IPS-20b (cell line): ENCODE results near the gene TTC33.
"Not testable (repeated sequence)": the region's sequence is repeated elsewhere in the genome, so short reads cannot be mapped to it uniquely, and the experiment has no call there.

Experiments used
- H3K27ac ChIP-seq: one replicate; pipeline ENCODE4 v1.5.1; 2013; ENCODE audit warnings: low read length
- H3K27me3 ChIP-seq: 2 replicates; pipeline ENCODE4 v1.6.1; 2013; ENCODE audit warnings: mild to moderate bottlenecking, low read length, inconsistent platforms; ENCODE audit not compliant: insufficient read depth
- H3K36me3 ChIP-seq: 2 replicates; pipeline ENCODE4 v1.6.1; 2013; ENCODE audit warnings: low read depth, mild to moderate bottlenecking, inconsistent platforms, low read length, moderate library complexity; ENCODE audit not compliant: insufficient read depth
- H3K4me1 ChIP-seq: 2 replicates; pipeline ENCODE4 v1.6.1; 2013; ENCODE audit warnings: mild to moderate bottlenecking, control low read depth, inconsistent platforms, low read length, moderate library complexity; ENCODE audit not compliant: insufficient read depth
- H3K4me3 ChIP-seq: 2 replicates; pipeline ENCODE4 v1.5.1; 2013; ENCODE audit warnings: mild to moderate bottlenecking, low read length, inconsistent platforms
- H3K9ac ChIP-seq: 2 replicates; pipeline ENCODE4 v1.6.1; 2013; ENCODE audit warnings: low read depth, mild to moderate bottlenecking, inconsistent platforms, low read length, moderate library complexity
- H3K9me3 ChIP-seq: 2 replicates; pipeline ENCODE4 v1.6.1; 2013; ENCODE audit warnings: mild to moderate bottlenecking, low read depth, low read length, inconsistent platforms; ENCODE audit not compliant: insufficient read depth

The TTC33 gene

DNA sequence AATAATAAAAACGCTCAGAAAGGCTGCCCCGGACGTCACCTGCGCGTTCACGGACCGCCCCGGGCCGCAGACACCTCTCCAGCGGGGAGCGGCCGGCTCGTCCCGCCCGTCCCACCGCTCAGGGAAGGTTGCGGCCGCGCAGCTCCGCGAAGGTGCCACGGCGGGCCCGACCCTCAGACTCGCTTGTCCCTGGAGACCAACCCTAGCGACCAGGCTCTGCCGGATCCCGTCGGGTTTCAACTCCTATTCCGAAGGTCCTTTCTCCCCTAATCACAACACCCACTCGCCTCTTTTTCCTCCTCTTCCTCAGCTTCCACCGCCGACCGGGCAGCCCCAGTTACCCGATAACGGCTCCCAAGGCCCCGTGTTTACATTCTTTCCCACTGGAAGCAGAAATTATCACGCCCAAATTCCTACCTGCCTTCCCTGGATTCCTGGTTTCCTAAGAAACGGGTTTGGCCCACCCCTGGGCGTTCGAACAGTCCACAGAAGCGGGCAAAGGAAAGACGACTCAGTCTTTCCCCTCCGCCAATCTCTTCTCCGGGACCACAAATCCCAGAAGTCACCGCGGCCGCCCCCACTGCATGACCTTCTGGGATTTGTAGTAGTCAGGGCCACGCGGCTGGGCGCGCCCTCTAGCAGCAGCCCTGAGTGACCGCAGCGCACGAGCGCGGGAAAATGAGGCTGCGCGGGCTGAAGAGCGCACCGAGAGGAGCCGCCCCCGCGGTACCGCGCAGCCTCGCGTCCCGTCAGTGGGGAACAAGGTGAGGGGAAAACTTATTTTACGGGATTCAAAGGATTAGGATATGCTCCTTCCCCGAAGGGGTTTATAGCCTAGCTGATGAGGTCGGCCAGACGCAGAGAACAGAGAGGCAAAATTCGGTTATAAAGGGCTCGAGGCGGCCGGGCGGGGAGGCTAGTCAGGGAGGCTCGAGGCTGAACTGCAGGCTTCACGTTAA lies at the start of gene TTC33:
Gene TTC33, minus strand, starts transcription at position 555 of the 959 bp plus-strand sequence. CDS start 8,943 bp downstream, outside the sequence.
- no peaks in the 10 kb centered on the region for H3K9me3 ChIP-seq
- H3K27me3 ChIP-seq, result no peaks in the 10 kb centered on the region
- peak within 1 kb of the TSS; percentile 90 for H3K9ac ChIP-seq
- peak within 1 kb of the TSS; percentile 61 for H3K27ac ChIP-seq
- H3K4me1 ChIP-seq, result 0 out of 2 replicates have a peak, but pooled peaks cover 6% of the 10 kb centered on the region
- H3K4me3 ChIP-seq, result peak within 1 kb of the TSS; percentile 92
- no peaks in the 10 kb centered on the region; the same call in 1 of the 2 replicates for H3K36me3 ChIP-seq

DNA sequence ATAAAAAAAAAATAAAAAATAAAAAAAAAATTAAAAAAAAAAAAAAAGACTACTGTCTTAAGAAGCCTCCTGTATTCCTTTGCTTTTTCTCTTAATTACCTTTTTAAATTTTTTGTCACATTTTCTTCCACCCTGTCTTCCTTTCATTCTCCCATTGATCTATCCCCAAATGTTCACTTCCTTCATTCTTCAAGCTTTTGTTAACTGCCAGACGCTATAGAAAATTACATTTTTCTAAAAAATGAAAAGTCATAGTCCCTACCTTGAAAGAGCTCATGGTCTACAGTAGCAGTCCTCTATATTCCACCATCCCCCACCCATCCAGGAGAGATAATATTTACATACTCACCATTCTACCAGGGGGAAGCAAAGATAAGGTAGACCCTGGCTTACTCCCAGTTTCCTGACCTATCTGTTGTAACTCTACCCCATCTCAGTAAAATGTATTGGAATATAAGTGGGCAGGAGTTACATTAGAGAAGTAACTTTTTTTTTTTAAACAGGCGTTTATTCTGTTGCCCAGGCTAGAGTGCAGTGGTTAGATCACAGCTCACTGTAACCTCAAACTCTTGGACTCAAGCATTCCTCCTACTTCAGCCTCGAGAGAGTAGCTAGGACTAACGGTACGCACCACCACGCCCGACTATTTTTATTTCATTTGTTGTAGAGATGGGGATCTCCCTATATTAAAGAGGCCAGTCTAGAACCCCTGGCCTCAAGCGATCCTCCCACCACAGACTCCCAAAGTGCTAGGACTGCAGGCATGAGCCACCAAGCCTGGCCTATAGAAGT lies 46.2 kb upstream of the TTC33 start:
- H3K36me3 ChIP-seq, result no peaks in the 10 kb centered on the region
- H3K9me3 ChIP-seq, result no peaks in the 10 kb centered on the region
- no peak overlapping the region for H3K9ac ChIP-seq
- peaks cover 5% of the 10 kb centered on the region; the same call in 1 of the 2 replicates for H3K4me1 ChIP-seq
- H3K27me3 ChIP-seq, result no peaks in the 10 kb centered on the region
- H3K27ac ChIP-seq, result no peak overlapping the region
- no peak overlapping the region for H3K4me3 ChIP-seq

DNA sequence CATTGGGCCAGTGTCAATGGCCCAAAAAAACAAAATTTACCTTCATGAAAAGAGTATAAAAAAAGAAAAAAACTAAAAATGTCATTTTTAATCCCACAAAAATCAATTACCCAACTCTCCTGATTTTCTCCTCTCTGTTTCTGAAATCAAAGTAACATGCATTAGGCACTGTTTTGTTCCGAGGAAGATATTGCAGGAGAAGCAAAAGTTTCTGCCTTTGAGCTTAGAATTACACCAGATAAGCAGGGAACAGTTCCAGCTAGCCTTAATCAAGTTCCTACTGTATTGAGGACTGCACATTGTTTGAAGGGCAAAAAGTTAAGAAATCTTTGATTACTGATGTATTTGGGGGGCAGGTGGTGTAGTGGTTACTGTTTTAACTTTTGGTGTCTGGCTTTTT lies 43.5 kb upstream of the TTC33 start:
- Histone ChIP-seq H3K9ac (peak overlapping the region; percentile 97; the same call in 1 of the 2 replicates), H3K9me3 (no peaks in the 10 kb centered on the region), H3K4me3 (peak overlapping the region; percentile 95), H3K27me3 (no peaks in the 10 kb centered on the region), H3K4me1 (peaks cover 9% of the 10 kb centered on the region), H3K36me3 (peaks cover 6% of the 10 kb centered on the region; the same call in 1 of the 2 replicates), H3K27ac (no peak overlapping the region)

- peaks cover 6% of the 10 kb centered on the region; the same call in 1 of the 2 replicates for H3K36me3 ChIP-seq
- H3K9ac ChIP-seq, result peak overlapping the region; percentile 97; the same call in 1 of the 2 replicates
- H3K4me1 ChIP-seq, result peaks cover 9% of the 10 kb centered on the region
- no peaks in the 10 kb centered on the region for H3K27me3 ChIP-seq
- H3K4me3 ChIP-seq, result peak overlapping the region; percentile 95
- no peaks in the 10 kb centered on the region for H3K9me3 ChIP-seq
- peak overlapping the region; percentile 82 for H3K27ac ChIP-seq
These were observed 43.0 kb upstream of the TTC33 start for GRCh38 chr5:40798801-40799210.

GRCh38 chr5:40798012-40798800 lies 42.4 kb upstream of the TTC33 start, which contains the start of gene PRKAA1:
Gene PRKAA1, minus strand, starts transcription at chr5:40798374. Its CDS starts 185 bp downstream, at chr5:40798189.
- Histone ChIP-seq H3K36me3 (peaks cover 6% of the 10 kb centered on the region; the same call in 1 of the 2 replicates), H3K4me3 (peak within 1 kb of the TSS; percentile 97), H3K27ac (peak within 1 kb of the TSS; percentile 82), H3K9me3 (no peaks in the 10 kb centered on the region), H3K27me3 (no peaks in the 10 kb centered on the region), H3K9ac (peak within 1 kb of the TSS; percentile 97), H3K4me1 (peaks cover 9% of the 10 kb centered on the region)

GRCh38 chr5:40797273-40798011 lies 41.7 kb upstream of the TTC33 start:
- Histone ChIP-seq H3K4me1 (peaks cover 9% of the 10 kb centered on the region), H3K27ac (peak overlapping the region; percentile 4), H3K9me3 (no peaks in the 10 kb centered on the region), H3K4me3 (peak overlapping the region; percentile 97), H3K27me3 (no peaks in the 10 kb centered on the region), H3K9ac (peak overlapping the region; percentile 85), H3K36me3 (peaks cover 6% of the 10 kb centered on the region; the same call in 1 of the 2 replicates)

DNA sequence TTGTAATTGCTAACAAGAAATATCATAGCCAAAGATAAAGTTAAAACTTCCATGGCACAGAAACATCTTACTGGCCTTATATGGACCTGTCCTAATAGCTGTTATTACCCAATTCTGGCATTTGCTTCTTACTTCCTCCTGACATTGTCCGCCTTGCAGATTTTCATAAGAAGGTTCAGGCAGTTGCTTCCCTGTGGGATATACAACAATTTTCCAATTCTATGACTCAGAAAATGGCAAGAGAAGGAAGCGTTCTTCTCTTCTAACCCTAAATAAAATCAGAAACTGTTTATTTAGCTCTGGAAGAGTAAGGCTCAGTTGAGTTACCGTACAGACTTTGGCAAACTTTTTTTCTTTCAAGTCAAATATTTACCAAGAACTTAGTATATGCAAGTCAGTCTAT lies 40.7 kb upstream of the TTC33 start:
- Histone ChIP-seq H3K9me3 (no peaks in the 10 kb centered on the region), H3K4me1 (peaks cover 9% of the 10 kb centered on the region), H3K27me3 (no peaks in the 10 kb centered on the region), H3K27ac (no peak overlapping the region), H3K4me3 (peak overlapping the region; percentile 97), H3K9ac (peak overlapping the region; percentile 85; the same call in 1 of the 2 replicates), H3K36me3 (peaks cover 6% of the 10 kb centered on the region; the same call in 1 of the 2 replicates)

DNA sequence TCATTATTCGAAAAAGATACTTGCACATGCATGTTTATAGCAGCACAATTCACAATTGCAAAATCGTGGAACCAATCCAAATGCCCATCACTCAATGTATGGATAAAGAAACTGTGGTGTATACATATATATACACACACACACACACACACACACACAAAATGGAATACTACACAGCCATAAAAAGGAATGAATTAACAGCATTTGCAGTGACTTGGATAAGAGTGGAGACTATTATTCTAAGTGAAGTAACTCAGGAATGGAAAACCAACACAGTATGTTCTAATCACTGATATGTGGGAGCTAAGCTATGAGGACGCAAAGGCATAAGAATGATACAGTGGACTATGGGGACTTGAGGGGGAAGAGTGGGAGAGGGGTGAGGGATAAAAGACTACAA lies 39.1 kb upstream of the TTC33 start:
- H3K4me1 ChIP-seq, H3K9me3 ChIP-seq, H3K27me3 ChIP-seq, H3K4me3 ChIP-seq, H3K27ac ChIP-seq, H3K9ac ChIP-seq, H3K36me3 ChIP-seq: not testable (repeated sequence)

- H3K9ac ChIP-seq, H3K36me3 ChIP-seq, H3K27me3 ChIP-seq, H3K4me3 ChIP-seq, H3K27ac ChIP-seq, H3K4me1 ChIP-seq, H3K9me3 ChIP-seq: not testable (repeated sequence)
These were observed 38.6 kb upstream of the TTC33 start for GRCh38 chr5:40794340-40794739.

- not testable (repeated sequence) for H3K27ac ChIP-seq, H3K36me3 ChIP-seq, H3K4me1 ChIP-seq, H3K9me3 ChIP-seq, H3K9ac ChIP-seq, H3K4me3 ChIP-seq, H3K27me3 ChIP-seq
These were observed 36.9 kb upstream of the TTC33 start for GRCh38 chr5:40792691-40793090.
